GM23248 (cell line): Measurements from ENCODE around the gene NRBF2. TPM values are rescaled to one million over a fixed set of nuclear protein-coding genes. Genes with fewer than 3 reads are reported as not detected.
"Not testable (repeated sequence)": the region's sequence is repeated elsewhere in the genome, so short reads cannot be mapped to it uniquely, and the experiment has no call there.

Source experiments
- DNase-seq: peaks from one replicate; pipeline ENCODE4 v3.0.0-alpha.2; 2015
- H2AFZ ChIP-seq: fragments of 200-600 bp; sonication (generic); 2 replicates; pipeline ENCODE4 v1.6.1; 2016; ENCODE audit warnings: antibody characterized with exemption
- H3F3A ChIP-seq: fragments of 200-600 bp; sonication (generic); 2 replicates; pipeline ENCODE4 v1.6.1; 2016; ENCODE audit warnings: mild to moderate bottlenecking, antibody characterized with exemption, mixed run types; ENCODE audit not compliant: insufficient read depth
- H3K27ac ChIP-seq: fragments of 200-600 bp; sonication (generic); 2 replicates; pipeline ENCODE4 v1.5.1; 2016; ENCODE audit warnings: mild to moderate bottlenecking
- H3K27me3 ChIP-seq: fragments of 200-600 bp; sonication (generic); replicated peaks from 2 replicates; pipeline ENCODE4 v1.6.1; 2016; ENCODE audit warnings: mild to moderate bottlenecking; ENCODE audit not compliant: insufficient read depth
- H3K36me3 ChIP-seq: fragments of 200-600 bp; sonication (generic); 2 replicates; pipeline ENCODE4 v1.6.1; 2016; ENCODE audit warnings: low read depth, mild to moderate bottlenecking
- H3K4me1 ChIP-seq: fragments of 200-600 bp; sonication (generic); 2 replicates; pipeline ENCODE4 v1.6.1; 2016; ENCODE audit warnings: mild to moderate bottlenecking; ENCODE audit not compliant: insufficient read depth
- H3K4me2 ChIP-seq: fragments of 200-600 bp; sonication (generic); one replicate; pipeline ENCODE4 v1.6.1; 2016; ENCODE audit warnings: mild to moderate bottlenecking; ENCODE audit not compliant: unreplicated experiment
- H3K4me3 ChIP-seq: fragments of 200-600 bp; sonication (generic); 2 replicates; pipeline ENCODE4 v1.5.1; 2016; ENCODE audit warnings: mild to moderate bottlenecking
- H3K79me2 ChIP-seq: fragments of 200-600 bp; sonication (generic); 2 replicates; pipeline ENCODE4 v1.6.1; 2016; ENCODE audit warnings: mild to moderate bottlenecking; ENCODE audit not compliant: insufficient read depth
- H3K9ac ChIP-seq: fragments of 200-600 bp; sonication (generic); 2 replicates; pipeline ENCODE4 v1.6.1; 2016; ENCODE audit warnings: mild to moderate bottlenecking
- H3K9me2 ChIP-seq: fragments of 200-600 bp; sonication (generic); 2 replicates; pipeline ENCODE4 v1.6.1; 2016; ENCODE audit warnings: mixed run types, mild to moderate bottlenecking, moderate library complexity; ENCODE audit not compliant: insufficient read depth
- H3K9me3 ChIP-seq: fragments of 200-600 bp; sonication (generic); one replicate; pipeline ENCODE4 v1.6.1; 2017; ENCODE audit warnings: low read depth
- H4K20me1 ChIP-seq: fragments of 200-600 bp; sonication (generic); 2 replicates; pipeline ENCODE4 v1.6.0; 2016; ENCODE audit not compliant: insufficient read depth
- EZH2 ChIP-seq: fragments of 200-600 bp; sonication (generic); IDR thresholded peaks from 2 replicates; pipeline ENCODE4 v1.6.1; 2018; ENCODE audit warnings: antibody characterized with exemption, mild to moderate bottlenecking; ENCODE audit not compliant: insufficient read depth, poor library complexity, severe bottlenecking
- EZH2phosphoT487 ChIP-seq: fragments of 200-600 bp; sonication (generic); IDR thresholded peaks from 2 replicates; pipeline ENCODE4 v1.6.1; 2018; ENCODE audit warnings: antibody characterized with exemption, moderate library complexity, mild to moderate bottlenecking, low read depth; ENCODE audit not compliant: insufficient read depth
- WGBS, 2 experiments: methylation state at CpG; one replicate each; pipeline ENCODE4 v1.1.6; 2015 to 2017; ENCODE audit warnings: low lambda C conversion rate in 2 of 2, low coverage in 1 of 2; ENCODE audit errors: missing lambda C conversion rate in 2 of 2; 5-methylcytosine and 5-hydroxymethylcytosine counted together
- in situ Hi-C: fragments of 300-500 bp; cut with MboI; formaldehyde crosslinking; loops from 2 replicates; pipeline ENCODE4 v1.15.0; 2020
- polyA plus RNA-seq: library from polyadenylated mRNA; unstranded; fragments of >200 nt; fragmentation: Nextera tagmentation; extraction: Ambion mirVana; gene quantifications from 2 replicates; pipeline ENCODE4 v1.2.1, GENCODE V29; 2016
- total RNA-seq: library from RNA; depleted of rRNA; stranded (reverse); fragments of >200 nt; shearing (Covaris generic); gene quantifications from 2 replicates; pipeline ENCODE4 v1.2.3, GENCODE V29; 2014

NRBF2 gene
- total and polyA plus RNA-seq, 2 experiments from 2014 or later = 31.8 to 61.6 TPM

DNA sequence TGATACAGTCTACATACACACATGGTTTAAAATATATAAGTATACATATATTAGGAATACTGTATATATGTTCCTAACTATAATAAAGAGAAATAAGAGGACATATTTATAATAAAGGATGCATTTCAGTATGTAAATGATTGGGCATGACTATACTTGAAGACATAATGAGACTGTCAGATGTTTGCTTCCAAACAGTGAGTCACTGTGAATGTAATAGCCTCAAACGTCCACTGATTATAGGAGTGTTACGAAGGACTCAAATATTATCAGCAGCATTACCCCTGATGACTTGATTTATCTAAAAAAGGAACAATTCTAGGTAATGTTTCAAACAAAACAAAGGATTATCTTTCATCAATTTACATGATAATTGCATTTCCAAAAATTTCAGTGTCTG lies 39.9 kb upstream of the NRBF2 start:
- no peaks in the 10 kb centered on the region for H3K27me3 ChIP-seq
- H4K20me1 ChIP-seq = no peaks in the 10 kb centered on the region
- no peak for TF ChIP-seq EZH2phosphoT487
- no peak for TF ChIP-seq EZH2
- in situ Hi-C loops = no loop called here
- no peak overlapping the region for H3K4me2 ChIP-seq
- H3K27ac ChIP-seq = no peak overlapping the region
- no peaks in the 10 kb centered on the region for H3K9me3 ChIP-seq
- no peak overlapping the region for H3K9ac ChIP-seq
- H3K79me2 ChIP-seq = no peaks in the 10 kb centered on the region
- H3K4me1 ChIP-seq = no peaks in the 10 kb centered on the region
- WGBS, 2 experiments = 36 to 39% methylated on average over 2 of the region's 2 CpGs
- no peaks in the 10 kb centered on the region for H3K9me2 ChIP-seq
- H3F3A ChIP-seq = no peaks in the 10 kb centered on the region
- peak; percentile 44 for DNase-seq
- no peak overlapping the region for H2AFZ ChIP-seq
- H3K4me3 ChIP-seq = no peak overlapping the region
- H3K36me3 ChIP-seq = no peaks in the 10 kb centered on the region

DNA sequence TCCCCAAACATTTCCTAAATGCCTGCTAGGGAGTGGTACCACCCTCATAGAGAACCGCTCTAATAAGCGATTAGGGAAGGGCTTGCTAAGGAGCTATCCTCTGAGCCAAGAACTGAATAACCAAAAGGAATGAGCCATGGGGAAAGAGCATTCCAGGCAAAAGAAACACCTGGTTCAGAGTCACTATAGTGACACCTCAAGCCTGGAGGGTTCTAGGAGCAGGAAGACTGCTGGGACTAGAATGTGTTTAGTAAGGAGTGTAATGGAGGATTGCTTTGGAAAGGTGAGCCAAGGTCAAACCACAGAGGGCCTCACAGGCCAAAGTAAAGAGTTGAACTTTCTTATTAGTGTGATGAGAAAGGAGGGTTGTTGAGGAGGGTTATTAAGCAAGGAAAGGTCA lies 38.7 kb upstream of the NRBF2 start:
- Histone ChIP-seq H3K79me2 (no peaks in the 10 kb centered on the region), H3K36me3 (no peaks in the 10 kb centered on the region), H3F3A (no peaks in the 10 kb centered on the region), H3K9ac (no peak overlapping the region), H3K9me3 (no peaks in the 10 kb centered on the region), H4K20me1 (no peaks in the 10 kb centered on the region), H3K4me3 (no peak overlapping the region), H3K27ac (no peak overlapping the region), H3K9me2 (no peaks in the 10 kb centered on the region), H3K27me3 (no peaks in the 10 kb centered on the region), H3K4me1 (no peaks in the 10 kb centered on the region), H3K4me2 (no peak overlapping the region), H2AFZ (no peak overlapping the region)
- in situ Hi-C loops = no loop called here
- no peak for DNase-seq
- 98% methylated on average over 2 of the region's 2 CpGs for WGBS, 2 experiments
- TF ChIP-seq EZH2phosphoT487 = no peak
- no peak for TF ChIP-seq EZH2

DNA sequence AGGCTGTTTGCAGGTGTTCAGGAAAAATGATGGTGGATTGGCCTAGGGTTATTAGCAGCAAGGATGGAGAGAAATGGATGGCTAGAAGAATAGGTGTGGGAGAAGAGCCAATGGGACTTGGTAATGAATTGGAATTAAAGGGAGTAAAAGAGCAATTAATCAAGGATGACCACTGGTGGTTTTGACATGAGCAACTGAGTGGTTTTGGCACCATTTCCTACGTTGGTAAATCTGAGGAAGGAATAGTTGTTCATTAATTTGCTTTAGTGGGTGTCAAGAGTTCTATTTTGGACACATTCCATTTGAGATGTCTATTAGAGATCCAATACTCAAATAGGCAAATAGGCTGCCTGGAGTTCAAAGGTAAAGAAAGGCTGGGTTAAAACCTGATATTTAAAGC lies 38.2 kb upstream of the NRBF2 start:
- in situ Hi-C loops = no loop called here
- H3K27me3 ChIP-seq = no peaks in the 10 kb centered on the region
- no peaks in the 10 kb centered on the region for H3K9me3 ChIP-seq
- no peaks in the 10 kb centered on the region for H4K20me1 ChIP-seq
- WGBS, 2 experiments = 74 to 80% methylated on average over 1 of the region's 1 CpG
- H3K4me3 ChIP-seq = no peak overlapping the region
- H2AFZ ChIP-seq = no peak overlapping the region
- no peaks in the 10 kb centered on the region for H3K9me2 ChIP-seq
- no peak for TF ChIP-seq EZH2phosphoT487
- TF ChIP-seq EZH2 = no peak
- no peak for DNase-seq
- no peak overlapping the region for H3K4me2 ChIP-seq
- H3K9ac ChIP-seq = no peak overlapping the region
- no peaks in the 10 kb centered on the region for H3K36me3 ChIP-seq
- H3K79me2 ChIP-seq = no peaks in the 10 kb centered on the region
- no peaks in the 10 kb centered on the region for H3K4me1 ChIP-seq
- no peak overlapping the region for H3K27ac ChIP-seq
- no peaks in the 10 kb centered on the region for H3F3A ChIP-seq

- no peak overlapping the region for H3K4me3 ChIP-seq
- H3K9me2 ChIP-seq = no peaks in the 10 kb centered on the region
- H3K4me2 ChIP-seq = no peak overlapping the region
- no peaks in the 10 kb centered on the region for H4K20me1 ChIP-seq
- H3K27ac ChIP-seq = no peak overlapping the region
- no peak for DNase-seq
- H3K27me3 ChIP-seq = no peaks in the 10 kb centered on the region
- no peaks in the 10 kb centered on the region for H3K36me3 ChIP-seq
- no peak overlapping the region for H3K9ac ChIP-seq
- no peak overlapping the region for H2AFZ ChIP-seq
- TF ChIP-seq EZH2phosphoT487 (no peak), EZH2 (no peak)
- in situ Hi-C loops = no loop called here
- no peaks in the 10 kb centered on the region for H3F3A ChIP-seq
- H3K9me3 ChIP-seq = no peaks in the 10 kb centered on the region
- H3K4me1 ChIP-seq = no peaks in the 10 kb centered on the region; the same call in 1 of the 2 replicates
- H3K79me2 ChIP-seq = no peaks in the 10 kb centered on the region
Observed at GRCh38 chr10:63099734-63100133, 33.4 kb upstream of the NRBF2 start.

- DNase-seq, H3K4me2 ChIP-seq, H2AFZ ChIP-seq, H3K9ac ChIP-seq, H3K9me2 ChIP-seq, H3K36me3 ChIP-seq, in situ Hi-C loops, H3K4me3 ChIP-seq, H4K20me1 ChIP-seq, H3K9me3 ChIP-seq, H3K27ac ChIP-seq, H3K79me2 ChIP-seq, H3K27me3 ChIP-seq: not testable (repeated sequence)
- Histone ChIP-seq H3F3A (peaks cover 12% of the 10 kb centered on the region), H3K4me1 (peaks cover 11% of the 10 kb centered on the region)
- WGBS, 2 experiments = 88 to 93% methylated on average over 10 of the region's 10 CpGs
Observed at GRCh38 chr10:63101091-63101490, 32.0 kb upstream of the NRBF2 start.

DNA sequence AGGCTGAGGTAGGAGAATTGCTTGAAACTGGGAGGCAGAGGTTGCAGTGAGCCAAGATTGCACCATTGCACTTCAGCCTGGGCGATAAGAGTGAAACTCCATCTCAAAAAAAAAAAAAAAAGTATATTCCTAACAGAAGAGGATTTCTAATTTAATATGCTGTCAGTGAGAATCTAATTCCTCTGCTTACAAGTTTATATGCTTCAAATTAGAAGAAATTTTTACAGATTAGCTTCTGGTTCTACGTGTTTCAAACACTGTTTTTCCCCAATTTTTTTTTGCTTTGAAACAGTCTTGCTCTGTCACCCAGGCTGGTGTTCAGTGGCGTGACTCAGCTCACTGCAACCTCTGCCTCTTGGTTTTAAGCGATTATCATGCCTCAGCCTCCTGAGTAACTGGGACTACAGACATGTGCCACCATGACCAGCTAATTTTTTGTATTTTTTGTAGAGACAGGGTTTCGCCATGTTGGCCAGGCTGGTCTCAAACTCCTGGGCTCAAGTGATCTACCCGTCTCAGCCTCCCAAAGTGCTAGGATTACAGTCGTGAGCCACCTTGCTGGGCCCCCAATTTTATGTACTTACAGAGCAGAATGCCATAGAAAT lies 30.7 kb upstream of the NRBF2 start:
- H3K4me3 ChIP-seq, H3K27me3 ChIP-seq, H3K36me3 ChIP-seq, H3K9ac ChIP-seq, H4K20me1 ChIP-seq, H3K9me3 ChIP-seq, in situ Hi-C loops, H3K4me2 ChIP-seq, H3K79me2 ChIP-seq, H3K9me2 ChIP-seq: not testable (repeated sequence)
- peak overlapping the region; percentile 39; the same call in 1 of the 2 replicates for H3K27ac ChIP-seq
- peak overlapping the region; percentile 23; the same call in 1 of the 2 replicates for H2AFZ ChIP-seq
- H3K4me1 ChIP-seq = peaks cover 20% of the 10 kb centered on the region
- peaks cover 24% of the 10 kb centered on the region for H3F3A ChIP-seq
- peak; percentile 51 for DNase-seq
- WGBS, 2 experiments = 76 to 77% methylated on average over 7 of the region's 7 CpGs

DNA sequence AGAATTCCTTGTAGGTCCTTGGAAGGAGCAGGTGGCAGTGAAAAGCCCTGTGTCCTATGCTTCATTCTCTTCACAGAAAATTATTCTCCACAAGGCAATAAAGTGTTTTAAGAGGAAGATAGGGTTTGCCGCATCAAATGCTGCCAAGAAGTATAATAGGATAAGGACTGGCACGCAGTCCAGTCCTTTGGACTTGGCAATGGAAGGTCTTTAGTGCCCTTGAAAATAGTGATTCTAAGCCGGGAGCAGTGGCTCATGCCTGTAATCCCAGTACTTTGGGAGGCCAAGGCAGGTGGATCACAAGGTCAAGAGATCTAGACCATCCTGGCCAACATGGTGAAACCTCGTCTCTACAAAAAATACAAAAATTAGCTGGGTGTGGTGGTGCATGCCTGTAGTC lies 29.9 kb upstream of the NRBF2 start:
- H3K9ac ChIP-seq, H2AFZ ChIP-seq, H3K4me3 ChIP-seq, H3K27me3 ChIP-seq, H3K4me2 ChIP-seq, H3K79me2 ChIP-seq, H3K27ac ChIP-seq, DNase-seq, H3K36me3 ChIP-seq, H3K9me3 ChIP-seq, in situ Hi-C loops, H3K9me2 ChIP-seq, H4K20me1 ChIP-seq: not testable (repeated sequence)
- 94 to 95% methylated on average over 4 of the region's 4 CpGs for WGBS, 2 experiments
- Histone ChIP-seq H3F3A (peaks cover 24% of the 10 kb centered on the region), H3K4me1 (peaks cover 20% of the 10 kb centered on the region)
